ENCODE measurements around the gene RPS6KB2.

DNA sequence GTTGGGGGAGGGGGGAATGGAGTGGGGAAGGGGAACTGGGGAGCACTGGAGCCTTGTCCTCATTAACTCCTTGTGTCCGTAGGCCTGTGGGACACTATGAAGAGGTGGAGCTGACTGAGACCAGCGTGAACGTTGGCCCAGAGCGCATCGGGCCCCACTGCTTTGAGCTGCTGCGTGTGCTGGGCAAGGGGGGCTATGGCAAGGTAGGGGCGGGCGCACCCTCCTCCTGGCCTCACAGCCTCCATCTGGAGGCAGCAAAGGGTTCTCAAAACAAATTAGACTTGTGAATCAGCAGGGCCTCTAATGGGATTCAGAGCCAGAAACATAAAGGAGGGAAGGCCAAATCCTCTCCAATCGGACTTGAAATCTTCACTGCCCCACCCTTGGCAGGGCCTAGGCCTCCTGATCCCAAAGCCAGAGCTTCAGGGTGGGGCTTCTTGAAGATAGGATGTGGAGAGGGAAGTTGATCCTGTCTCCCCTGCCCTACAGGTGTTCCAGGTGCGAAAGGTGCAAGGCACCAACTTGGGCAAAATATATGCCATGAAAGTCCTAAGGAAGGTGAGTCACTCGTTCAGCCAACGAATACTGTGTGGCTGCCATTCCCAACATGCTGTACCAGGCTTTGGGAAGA lies 859 bp downstream of the RPS6KB2 start:
- TF ChIP-seq, protein P1, sequence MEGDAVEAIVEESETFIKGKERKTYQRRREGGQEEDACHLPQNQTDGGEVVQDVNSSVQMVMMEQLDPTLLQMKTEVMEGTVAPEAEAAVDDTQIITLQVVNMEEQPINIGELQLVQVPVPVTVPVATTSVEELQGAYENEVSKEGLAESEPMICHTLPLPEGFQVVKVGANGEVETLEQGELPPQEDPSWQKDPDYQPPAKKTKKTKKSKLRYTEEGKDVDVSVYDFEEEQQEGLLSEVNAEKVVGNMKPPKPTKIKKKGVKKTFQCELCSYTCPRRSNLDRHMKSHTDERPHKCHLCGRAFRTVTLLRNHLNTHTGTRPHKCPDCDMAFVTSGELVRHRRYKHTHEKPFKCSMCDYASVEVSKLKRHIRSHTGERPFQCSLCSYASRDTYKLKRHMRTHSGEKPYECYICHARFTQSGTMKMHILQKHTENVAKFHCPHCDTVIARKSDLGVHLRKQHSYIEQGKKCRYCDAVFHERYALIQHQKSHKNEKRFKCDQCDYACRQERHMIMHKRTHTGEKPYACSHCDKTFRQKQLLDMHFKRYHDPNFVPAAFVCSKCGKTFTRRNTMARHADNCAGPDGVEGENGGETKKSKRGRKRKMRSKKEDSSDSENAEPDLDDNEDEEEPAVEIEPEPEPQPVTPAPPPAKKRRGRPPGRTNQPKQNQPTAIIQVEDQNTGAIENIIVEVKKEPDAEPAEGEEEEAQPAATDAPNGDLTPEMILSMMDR (optimal IDR thresholded peaks at IDR 0.05 in 1 of 3, IDR thresholded peaks at IDR 0.05 in 1 of 3, conservative IDR thresholded peaks at IDR 0.05 in 1 of 3; ENCODE audit: extremely low read depth in 1 of 3, insufficient read depth in 2 of 3, low read length in 3 of 3) = no peak
- TF ChIP-seq EZH2 (IDR thresholded peaks at IDR 0.05; ENCODE audit: low read length) = no peak

Measured in keratinocyte (primary cell).